HG03025 (cell line): ENCODE data around the gene LARGE1.

Source experiments
- ATAC-seq: cut with Tn5 transposase; IDR thresholded peaks from one replicate; pipeline ENCODE4 v1.9.1; 2021; ENCODE audit warnings: mild to moderate bottlenecking, moderate library complexity; ENCODE audit not compliant: unreplicated experiment, low FRiP score

LARGE1 gene

GRCh38 chr22:33914699-33915098, 5.6 kb downstream of the LARGE1 start:
- no peak for ATAC-seq

GRCh38 chr22:33914131-33914530, 6.1 kb downstream of the LARGE1 start:
- ATAC-seq: no peak

- ATAC-seq: no peak
Observed at GRCh38 chr22:33913188-33913587, 7.1 kb downstream of the LARGE1 start.

GRCh38 chr22:33909911-33910310, 10.4 kb downstream of the LARGE1 start:
- no peak for ATAC-seq

- no peak for ATAC-seq
Observed at GRCh38 chr22:33909075-33909458, 11.2 kb downstream of the LARGE1 start.

- ATAC-seq: no peak
Observed at GRCh38 chr22:33908171-33909074, 11.9 kb downstream of the LARGE1 start.

GRCh38 chr22:33906954-33907353, 13.3 kb downstream of the LARGE1 start:
- ATAC-seq: no peak

- ATAC-seq: no peak
Observed at GRCh38 chr22:33906475-33906874, 13.8 kb downstream of the LARGE1 start.

- ATAC-seq: no peak
Observed at GRCh38 chr22:33903012-33903411, 17.3 kb downstream of the LARGE1 start.

- no peak for ATAC-seq
Observed at GRCh38 chr22:33902073-33902472, 18.2 kb downstream of the LARGE1 start.

- ATAC-seq: no peak
Observed at GRCh38 chr22:33898121-33898520, 22.2 kb downstream of the LARGE1 start.

- no peak for ATAC-seq
Observed at GRCh38 chr22:33897448-33897835, 22.8 kb downstream of the LARGE1 start.

GRCh38 chr22:33896575-33897447, 23.5 kb downstream of the LARGE1 start:
- peak; percentile 48 for ATAC-seq

GRCh38 chr22:33896154-33896553, 24.1 kb downstream of the LARGE1 start:
- ATAC-seq: peak; percentile 35

- no peak for ATAC-seq
Observed at GRCh38 chr22:33895444-33895843, 24.8 kb downstream of the LARGE1 start.

- no peak for ATAC-seq
Observed at GRCh38 chr22:33894515-33894914, 25.8 kb downstream of the LARGE1 start.

GRCh38 chr22:33894036-33894435, 26.2 kb downstream of the LARGE1 start:
- ATAC-seq: no peak

- no peak for ATAC-seq
Observed at GRCh38 chr22:33893512-33893911, 26.8 kb downstream of the LARGE1 start.

GRCh38 chr22:33891992-33892391, 28.3 kb downstream of the LARGE1 start:
- ATAC-seq: no peak

GRCh38 chr22:33891455-33891854, 28.8 kb downstream of the LARGE1 start:
- no peak for ATAC-seq

GRCh38 chr22:33889748-33890147, 30.5 kb downstream of the LARGE1 start:
- ATAC-seq: no peak
